Activated CD8-positive, alpha-beta memory T cell treated with anti-CD3 and anti-CD28 coated beads, Interleukin-2, amount 50 U/mL, for 24 hours (primary cell): Measurements from ENCODE around the gene RARG.

Experiments used
- DNase-seq: peaks from one replicate; pipeline ENCODE4 v3.0.0-alpha.2; 2020; ENCODE audit errors: extremely low read depth

The RARG gene

GRCh38 chr12:53223389-53224060, 8.5 kb downstream of the RARG start:
- no peak for DNase-seq

- DNase-seq, result no peak
Observed at GRCh38 chr12:53222806-53223261, 9.2 kb downstream of the RARG start.

DNA sequence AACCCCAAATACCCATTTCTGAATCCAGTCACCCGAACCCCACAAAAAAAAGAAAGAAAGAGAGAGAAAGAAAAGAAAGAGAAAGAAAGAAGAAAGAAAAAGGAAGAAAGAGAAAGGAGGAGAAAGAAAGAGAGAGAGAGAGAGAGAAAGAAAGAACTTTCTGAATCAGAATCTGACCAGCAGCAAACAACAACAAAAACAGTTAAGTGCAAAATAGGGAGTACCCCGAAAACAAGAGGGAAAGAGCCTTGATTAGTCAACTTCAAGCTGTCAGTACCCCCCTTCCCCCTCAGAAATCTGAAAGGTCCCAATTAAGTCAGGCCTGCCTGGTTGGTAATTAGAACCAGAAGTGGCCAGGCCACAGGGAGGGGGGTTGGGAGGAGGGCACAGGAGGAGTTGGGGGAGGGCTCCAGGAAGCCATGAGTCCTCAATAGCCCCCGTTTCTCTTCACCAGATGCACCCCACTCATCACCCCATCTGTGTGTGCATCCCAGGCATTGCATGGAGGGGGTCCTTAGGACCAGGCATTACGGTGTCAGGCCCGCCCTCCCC, 9.8 kb downstream of the RARG start:
- no peak for DNase-seq

- DNase-seq, result no peak
Observed at GRCh38 chr12:53221203-53222080, 10.6 kb downstream of the RARG start.

- no peak for DNase-seq
Observed at GRCh38 chr12:53220694-53221202, 11.3 kb downstream of the RARG start.

DNA sequence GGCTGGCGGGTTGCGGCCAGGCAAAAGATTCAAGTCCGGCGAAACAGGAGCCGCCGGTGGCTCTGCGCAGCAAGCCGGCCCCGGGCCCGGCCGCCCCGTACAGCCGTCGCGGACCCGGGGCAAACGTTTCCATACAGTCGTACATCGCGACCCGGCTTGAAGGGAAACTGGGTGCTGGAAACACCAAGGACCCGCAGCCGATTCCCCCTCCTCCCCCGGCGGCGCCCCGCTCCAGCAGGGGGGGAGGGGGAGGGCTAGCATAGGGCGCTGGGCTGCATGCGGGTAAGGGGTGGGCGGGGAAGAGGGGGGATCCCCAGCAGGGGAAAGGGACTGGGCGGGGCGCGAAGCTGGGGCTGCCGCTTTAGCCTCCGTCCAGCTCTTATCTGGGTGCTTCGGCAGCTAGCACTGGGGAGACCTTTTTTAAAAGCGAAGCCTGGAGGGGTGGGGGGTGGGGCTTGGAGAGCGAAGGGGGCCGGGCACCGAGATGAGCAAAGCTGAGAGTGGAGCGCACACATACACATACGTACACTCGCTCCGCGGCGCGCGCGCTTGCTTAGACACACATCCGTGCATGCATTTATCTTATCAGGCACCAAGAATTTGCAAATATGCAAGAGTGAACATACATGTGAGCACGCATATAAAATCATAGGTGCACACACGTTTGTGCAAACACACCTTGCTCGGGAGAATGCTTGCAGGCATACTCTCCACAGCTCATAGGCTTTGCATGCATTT, 11.9 kb downstream of the RARG start:
- no peak for DNase-seq

DNA sequence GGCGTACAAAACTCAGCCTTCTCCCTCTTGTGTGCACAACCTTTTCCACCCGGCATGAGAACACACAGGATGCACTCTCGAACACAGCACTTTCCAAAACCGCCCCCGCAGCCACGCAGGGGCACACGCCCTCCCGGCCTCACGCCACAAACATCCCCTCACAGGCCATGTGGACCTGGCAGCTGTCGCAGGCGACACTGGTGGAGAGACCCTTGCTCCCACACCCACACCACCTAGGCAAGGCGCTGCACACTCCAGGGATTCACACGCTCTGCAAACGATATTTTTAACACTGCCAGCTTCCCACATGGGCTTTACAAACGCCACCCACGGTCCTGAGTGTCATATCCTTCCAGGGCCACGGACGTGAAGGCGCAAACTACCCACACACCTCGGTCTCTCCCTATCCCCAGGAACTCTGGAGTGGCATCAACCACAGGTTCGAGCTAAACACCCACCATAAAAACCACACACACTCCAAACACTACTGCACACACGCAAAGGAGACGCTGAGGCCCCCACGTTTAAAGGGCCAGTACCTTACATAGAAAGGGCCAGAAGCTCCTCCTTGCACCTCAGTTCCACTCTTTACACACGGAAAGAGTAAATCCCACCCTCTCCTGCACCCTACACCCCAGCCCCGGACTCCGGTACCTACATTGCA, 12.6 kb downstream of the RARG start:
- no peak for DNase-seq

DNA sequence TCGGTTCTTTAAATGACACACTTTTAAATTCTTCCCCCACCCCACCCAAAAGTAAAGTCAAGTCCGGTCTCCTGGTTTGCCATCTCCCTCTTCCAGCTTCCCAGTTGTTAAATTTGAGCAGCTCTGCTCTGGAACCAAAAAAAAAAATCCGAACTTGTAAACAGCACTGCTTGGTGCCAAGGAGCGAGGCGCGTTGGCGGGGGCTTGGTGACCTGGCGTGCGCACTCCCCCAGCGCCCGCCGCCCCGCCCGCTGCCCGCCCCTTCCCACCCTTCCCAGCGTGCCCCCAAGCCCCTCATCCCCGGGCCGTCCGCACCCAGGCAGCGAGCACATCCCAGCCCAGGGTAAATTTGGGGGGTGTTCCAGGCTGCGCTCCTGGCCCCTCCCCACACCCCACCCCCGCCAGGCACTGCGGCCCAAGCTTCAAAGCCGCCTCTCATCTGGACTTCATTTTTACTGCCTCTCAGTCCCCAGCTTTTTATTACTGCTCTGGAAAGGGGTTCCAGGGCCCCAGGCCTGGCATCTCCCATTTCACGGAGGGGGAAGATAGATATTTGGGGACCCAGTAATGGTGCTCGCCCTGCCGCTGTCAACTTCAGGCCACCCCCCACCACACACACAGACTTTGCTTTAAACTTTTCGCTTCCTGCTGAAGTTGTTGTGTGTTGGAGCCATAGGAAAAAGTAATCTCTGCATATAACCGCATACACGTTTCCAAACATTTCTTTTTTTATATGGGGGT, 13.3 kb downstream of the RARG start:
- DNase-seq, result no peak

DNA sequence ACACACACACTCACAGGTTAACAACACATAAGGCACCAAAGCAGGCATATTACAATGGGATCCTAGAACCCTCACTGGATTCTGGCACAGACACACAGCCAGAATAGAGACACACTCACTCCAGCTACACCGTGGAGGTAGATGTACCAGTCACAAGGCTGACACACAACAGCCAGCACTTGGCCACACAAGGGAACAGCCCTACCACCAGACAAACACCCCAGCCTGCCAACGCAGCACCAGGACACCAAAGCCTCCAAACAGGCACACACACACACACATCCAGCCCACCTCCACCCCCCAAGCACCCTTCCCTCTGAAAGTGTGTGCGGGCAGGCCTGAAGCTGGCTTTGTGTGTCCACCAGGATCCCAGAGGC, 14.1 kb downstream of the RARG start:
- DNase-seq, result no peak

DNA sequence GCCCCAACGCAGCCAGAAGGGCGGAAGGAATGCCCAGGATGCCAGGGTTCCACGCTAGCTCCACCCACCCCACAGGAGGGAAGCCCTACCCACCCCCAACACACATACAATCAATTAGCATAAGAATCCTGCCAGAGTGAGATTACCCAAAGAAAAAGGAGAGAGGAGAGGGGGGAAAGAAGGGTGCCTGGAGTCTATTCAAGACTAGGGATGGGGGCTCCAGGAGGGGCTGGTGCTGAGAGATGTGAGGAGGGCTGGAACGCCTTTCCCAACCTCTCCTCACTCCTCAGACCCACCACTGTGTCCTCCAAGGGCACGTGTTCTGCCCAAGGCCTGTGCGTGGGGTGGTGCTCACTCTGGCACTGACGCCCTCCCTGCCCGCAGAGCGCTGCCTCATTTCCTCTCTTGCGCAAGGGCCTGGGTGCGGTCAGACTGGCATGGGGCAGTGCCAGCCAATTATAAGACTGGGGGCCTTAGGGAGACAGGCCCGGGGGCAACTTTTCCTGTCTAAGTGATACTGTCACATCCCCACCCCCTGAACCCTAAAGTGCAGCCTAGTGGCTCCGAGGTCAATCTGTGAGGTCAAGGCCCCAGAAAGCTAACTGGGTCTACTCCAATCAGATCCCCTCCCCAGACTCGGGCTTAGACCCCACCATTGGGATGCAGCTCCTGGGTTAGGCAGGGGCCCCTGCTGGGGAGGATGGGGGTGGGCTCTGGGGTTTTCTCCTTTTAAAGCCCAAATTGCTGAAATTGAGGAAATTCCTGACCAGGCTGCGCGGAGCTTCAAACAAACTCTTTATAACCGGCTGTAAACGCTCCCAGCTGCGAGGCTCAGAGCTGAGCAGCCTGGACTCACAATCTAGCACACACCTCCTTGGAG, 14.7 kb downstream of the RARG start:
- no peak for DNase-seq

DNA sequence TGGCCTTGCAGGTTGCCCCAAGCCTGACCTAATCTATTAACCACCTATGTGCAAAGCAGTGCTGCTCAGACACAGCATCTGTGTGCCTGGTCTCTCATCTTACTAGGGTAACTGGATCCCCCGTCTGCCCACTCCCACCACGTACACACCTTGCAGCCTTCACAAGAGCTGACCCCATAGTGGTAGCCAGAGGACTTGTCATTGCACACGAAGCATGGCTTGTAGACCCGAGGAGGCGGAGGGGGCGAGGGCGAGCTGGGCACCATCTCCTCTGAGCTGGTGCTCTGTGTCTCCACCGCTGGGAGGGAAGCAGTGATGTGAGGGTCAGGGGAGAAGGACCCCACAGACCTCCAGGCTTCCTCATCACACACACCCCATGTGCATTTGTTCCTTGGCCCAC, 16.5 kb downstream of the RARG start:
- no peak for DNase-seq

DNA sequence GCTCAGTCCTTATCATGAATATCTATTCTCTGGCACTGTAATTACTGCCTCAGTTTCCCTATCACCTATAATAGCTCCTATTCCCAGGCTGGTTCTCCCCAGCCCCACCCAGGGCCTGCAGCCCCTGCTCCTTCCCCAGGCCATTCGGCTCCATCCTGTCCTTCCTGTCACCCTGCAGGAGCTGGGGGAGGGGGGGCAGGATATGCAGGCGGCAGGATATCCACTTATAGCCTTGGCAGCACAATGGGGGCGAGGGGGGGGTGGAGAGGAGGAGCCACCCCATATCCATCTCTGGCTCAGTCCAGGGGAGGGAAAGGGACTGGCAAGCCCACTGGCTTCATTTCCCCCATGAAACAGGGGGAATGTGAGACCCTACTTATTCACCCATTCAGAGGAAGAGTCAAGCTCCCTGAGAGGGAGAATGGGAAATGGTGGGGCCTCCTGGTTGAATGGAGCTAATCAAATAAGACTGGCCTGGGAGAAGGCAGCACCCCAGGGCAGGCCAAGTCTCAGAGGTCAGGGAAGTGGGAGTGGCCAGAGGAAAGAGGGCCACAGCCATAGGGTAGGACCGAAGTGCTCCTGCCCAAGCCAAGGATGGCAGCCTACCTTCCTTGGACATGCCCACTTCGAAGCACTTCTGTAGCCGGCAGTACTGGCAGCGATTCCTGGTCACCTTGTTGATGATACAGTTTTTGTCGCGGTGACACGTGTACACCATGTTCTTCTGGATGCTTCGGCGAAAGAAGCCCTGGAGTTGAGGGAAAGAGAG, 17.1 kb downstream of the RARG start:
- DNase-seq, result no peak

DNA sequence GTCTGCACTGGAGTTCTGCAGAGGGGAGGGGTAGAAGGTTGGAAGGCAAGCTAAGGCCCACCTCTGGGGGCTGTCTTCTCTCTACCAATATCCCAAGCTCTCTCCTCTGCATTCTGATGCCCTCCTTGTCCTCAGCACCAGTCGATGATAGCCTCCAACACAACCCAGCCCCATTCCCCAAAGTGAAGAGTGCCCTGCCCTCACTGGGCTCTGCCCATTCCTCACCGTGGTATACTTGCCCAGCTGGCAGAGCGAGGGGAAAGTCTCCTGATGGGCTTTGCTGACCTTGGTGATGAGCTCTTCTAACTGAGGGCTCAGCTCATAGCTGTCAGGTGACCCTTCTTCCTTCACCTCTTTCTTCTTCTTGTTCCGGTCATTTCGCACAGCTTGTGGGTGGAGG, 17.8 kb downstream of the RARG start:
- DNase-seq, result no peak

- DNase-seq, result no peak
Observed at GRCh38 chr12:53213348-53213747, 18.7 kb downstream of the RARG start.

DNA sequence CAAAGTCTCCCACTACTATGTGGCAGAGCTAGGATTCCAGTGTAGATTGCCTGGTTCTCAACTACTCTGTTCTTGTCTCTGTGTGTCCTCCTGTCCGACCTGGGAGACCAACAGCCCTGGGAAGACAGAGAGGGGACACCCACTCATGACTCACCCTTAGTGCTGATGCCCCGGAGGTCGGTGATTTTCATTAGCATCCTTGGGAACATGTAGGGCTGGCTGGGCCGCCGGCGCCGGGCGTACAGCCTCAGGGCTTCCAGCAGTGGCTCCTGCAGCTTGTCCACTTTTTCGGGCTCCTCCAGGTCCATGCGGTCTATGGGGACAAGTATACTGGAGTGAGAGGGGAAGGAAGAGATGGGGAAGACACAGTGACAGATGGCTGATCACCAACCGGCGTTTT, 19.1 kb downstream of the RARG start:
- no peak for DNase-seq

DNA sequence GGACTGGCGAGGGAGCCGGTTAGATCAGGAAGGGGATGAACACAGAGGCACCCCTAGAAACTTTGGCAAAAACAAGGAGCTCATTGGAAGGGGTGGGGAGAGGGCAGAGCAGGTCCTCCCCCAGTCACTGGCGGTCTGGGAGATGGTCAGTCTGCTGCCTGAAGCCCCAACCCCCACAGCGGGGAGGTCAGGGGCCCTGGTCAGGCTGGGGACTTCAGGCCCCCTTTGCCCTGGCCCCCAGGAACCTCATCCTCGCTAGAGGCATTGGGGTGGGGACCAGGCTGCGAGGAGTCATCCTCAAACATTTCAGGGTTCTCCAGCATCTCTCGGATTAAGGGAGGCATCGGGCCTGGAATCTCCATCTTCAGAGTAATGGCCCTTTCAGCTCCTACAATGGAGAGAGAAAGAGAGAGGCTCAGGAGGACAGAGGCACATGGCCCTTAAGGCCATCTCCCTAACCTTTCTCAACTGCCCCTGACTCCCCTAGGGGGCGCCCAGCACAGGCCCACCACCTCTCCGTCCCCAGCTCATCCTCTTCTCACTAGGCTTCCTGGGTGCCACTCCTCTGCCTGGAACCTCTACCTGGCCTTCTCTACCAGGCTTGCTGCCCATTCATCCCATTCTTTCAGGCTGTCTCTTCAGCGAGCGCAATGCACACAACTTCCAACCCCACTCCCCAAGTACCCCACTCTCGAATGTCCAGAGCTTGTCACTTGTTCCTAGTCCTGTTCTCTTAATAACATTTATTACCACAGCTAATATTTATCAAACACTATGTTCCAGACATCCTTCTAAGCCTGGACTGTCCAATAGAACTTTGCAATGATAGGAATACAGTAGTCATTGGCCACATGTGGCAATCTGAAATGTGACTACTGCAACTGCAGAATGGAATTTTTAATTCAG, 20.3 kb downstream of the RARG start:
- DNase-seq, result no peak

GRCh38 chr12:53210843-53211242, 21.2 kb downstream of the RARG start:
- no peak for DNase-seq

- no peak for DNase-seq
Observed at GRCh38 chr12:53208877-53209463, 23.0 kb downstream of the RARG start.
